NCI-H82 treated with DMSO at 0.1 percent for 48 hours (cell line): ENCODE data around the gene DNAJC4.

Source experiments
- DNase-seq: peaks from one replicate; lab custom pipeline; 2025; ENCODE audit not compliant: unreplicated experiment; lab: John Stamatoyannopoulos, UW

The DNAJC4 gene

GRCh38 chr11:64269540-64270220, 39.3 kb downstream of the DNAJC4 start:
- DNase-seq = peak; percentile 96

GRCh38 chr11:64275031-64275800, 44.9 kb downstream of the DNAJC4 start:
- no peak for DNase-seq

GRCh38 chr11:64275841-64276240, 45.5 kb downstream of the DNAJC4 start:
- no peak for DNase-seq

GRCh38 chr11:64276653-64277431, 46.5 kb downstream of the DNAJC4 start:
- no peak for DNase-seq

- no peak for DNase-seq
Observed at GRCh38 chr11:64278576-64279190, 48.3 kb downstream of the DNAJC4 start.

GRCh38 chr11:64281957-64282770, 51.8 kb downstream of the DNAJC4 start:
- no peak for DNase-seq

- peak; percentile 6 for DNase-seq
Observed at GRCh38 chr11:64283092-64283491, 52.7 kb downstream of the DNAJC4 start.
